HG03066 (cell line): ENCODE results near the gene TNFRSF11A.
A peak's percentile ranks its signal among the peaks of the same experiment; 100 is the strongest.

Experiments used
- ATAC-seq: cut with Tn5 transposase; IDR thresholded peaks from one replicate; pipeline ENCODE4 v1.9.1; 2021; ENCODE audit warnings: low read depth; ENCODE audit not compliant: unreplicated experiment

The TNFRSF11A gene

GRCh38 chr18:62324917-62325805, at the start of gene TNFRSF11A:
TNFRSF11A (plus strand) TSS chr18:62325310; CDS start chr18:62325353, 43 bp downstream.
- ATAC-seq: peak; percentile 56

- ATAC-seq: no peak
Measured at GRCh38 chr18:62277045-62277444, 48.1 kb upstream of the TNFRSF11A start.

GRCh38 chr18:62279561-62279960, 45.5 kb upstream of the TNFRSF11A start:
- ATAC-seq: no peak

GRCh38 chr18:62280058-62280457, 45.1 kb upstream of the TNFRSF11A start:
- ATAC-seq: no peak

- no peak for ATAC-seq
Measured at GRCh38 chr18:62280786-62281185, 44.3 kb upstream of the TNFRSF11A start.

GRCh38 chr18:62281684-62282083, 43.4 kb upstream of the TNFRSF11A start:
- ATAC-seq: no peak

- ATAC-seq: no peak
Measured at GRCh38 chr18:62282188-62282629, 42.9 kb upstream of the TNFRSF11A start.

- ATAC-seq: no peak
Measured at GRCh38 chr18:62284637-62285036, 40.5 kb upstream of the TNFRSF11A start.

- ATAC-seq: no peak
Measured at GRCh38 chr18:62285281-62285680, 39.8 kb upstream of the TNFRSF11A start.

GRCh38 chr18:62287781-62288664, 37.1 kb upstream of the TNFRSF11A start:
- peak; percentile 34 for ATAC-seq

GRCh38 chr18:62288665-62289008, 36.5 kb upstream of the TNFRSF11A start:
- peak; percentile 66 for ATAC-seq

GRCh38 chr18:62289047-62289446, 36.1 kb upstream of the TNFRSF11A start:
- peak; percentile 61 for ATAC-seq

- no peak for ATAC-seq
Measured at GRCh38 chr18:62294073-62294472, 31.0 kb upstream of the TNFRSF11A start.

GRCh38 chr18:62300359-62300963, 24.6 kb upstream of the TNFRSF11A start:
- no peak for ATAC-seq

- ATAC-seq: no peak
Measured at GRCh38 chr18:62301322-62301721, 23.8 kb upstream of the TNFRSF11A start.

GRCh38 chr18:62312851-62313250, 12.3 kb upstream of the TNFRSF11A start:
- ATAC-seq: no peak

- ATAC-seq: no peak
Measured at GRCh38 chr18:62318228-62319180, 6.6 kb upstream of the TNFRSF11A start.

GRCh38 chr18:62321201-62321600, 3.9 kb upstream of the TNFRSF11A start:
- no peak for ATAC-seq

GRCh38 chr18:62323483-62324180, 1.5 kb upstream of the TNFRSF11A start:
- no peak for ATAC-seq
